Peyer's patch (tissue), 4 donors: Measurements from ENCODE around the gene SLAMF9. TPM values are rescaled to one million over a fixed set of nuclear protein-coding genes. Genes with fewer than 3 reads are reported as not detected.
A peak's percentile ranks its signal among the peaks of the same experiment; 100 is the strongest.

Experiments used
- DNase-seq, 3 donors: peaks; one replicate each; pipeline ENCODE4 v3.0.0-alpha.2; 2017 to 2019
- H3K27ac ChIP-seq, 4 donors: fragments of 200-600 bp; sonication (generic); one replicate each; pipeline ENCODE4 v1.5.1; 2016 to 2019
- H3K27me3 ChIP-seq, 2 donors: fragments of 200-600 bp; sonication (generic); one replicate each; pipeline ENCODE4 v1.5.1; 2019
- H3K36me3 ChIP-seq, 3 donors: fragments of 200-600 bp; sonication (generic); one replicate each; pipeline ENCODE4 v1.5.1; 2016 to 2019
- H3K4me1 ChIP-seq, 4 donors: fragments of 200-600 bp; sonication (generic); one replicate each; pipeline ENCODE4 v1.5.1; 2016 to 2019
- H3K4me3 ChIP-seq, 4 donors: fragments of 200-600 bp; sonication (generic); 1 replicate in 3 of 4; 2 replicates in 1 of 4; pipeline ENCODE4 v1.5.1; 2016 to 2019; ENCODE audit warnings: mild to moderate bottlenecking in 1 of 4
- H3K9me3 ChIP-seq, 4 donors: fragments of 200-600 bp; sonication (generic); one replicate each; pipeline ENCODE4 v1.5.1; 2016 to 2019; ENCODE audit warnings: mild to moderate bottlenecking in 1 of 4
- POLR2A ChIP-seq, 2 donors: fragments of 450-650 bp; IDR thresholded peaks; one replicate each; pipeline ENCODE4 v1.5.1; 2017; ENCODE audit warnings: antibody characterized with exemption in 2 of 2, mild to moderate bottlenecking in 2 of 2, moderate library complexity in 2 of 2
- total RNA-seq, 4 donors: library from RNA; depleted of rRNA; stranded (reverse); fragments of >200 nt; gene quantifications; one replicate each; pipeline ENCODE4 v1.1.0, GENCODE V29; 2016
- TF ChIP-seq, protein P1 (sequence below), 6 experiments: fragments of 450-650 bp in 4 of 6; fragments of 200-600 bp in 2 of 6; sonication (generic) in 1 of 6; IDR thresholded peaks; one replicate each; pipeline ENCODE4 v1.5.1; 2017 to 2019; ENCODE audit warnings: antibody characterized with exemption in 6 of 6, mild to moderate bottlenecking in 3 of 6, moderate library complexity in 1 of 6

The SLAMF9 gene
- total RNA-seq, 4 donors from 2014 or later, result not detected

DNA sequence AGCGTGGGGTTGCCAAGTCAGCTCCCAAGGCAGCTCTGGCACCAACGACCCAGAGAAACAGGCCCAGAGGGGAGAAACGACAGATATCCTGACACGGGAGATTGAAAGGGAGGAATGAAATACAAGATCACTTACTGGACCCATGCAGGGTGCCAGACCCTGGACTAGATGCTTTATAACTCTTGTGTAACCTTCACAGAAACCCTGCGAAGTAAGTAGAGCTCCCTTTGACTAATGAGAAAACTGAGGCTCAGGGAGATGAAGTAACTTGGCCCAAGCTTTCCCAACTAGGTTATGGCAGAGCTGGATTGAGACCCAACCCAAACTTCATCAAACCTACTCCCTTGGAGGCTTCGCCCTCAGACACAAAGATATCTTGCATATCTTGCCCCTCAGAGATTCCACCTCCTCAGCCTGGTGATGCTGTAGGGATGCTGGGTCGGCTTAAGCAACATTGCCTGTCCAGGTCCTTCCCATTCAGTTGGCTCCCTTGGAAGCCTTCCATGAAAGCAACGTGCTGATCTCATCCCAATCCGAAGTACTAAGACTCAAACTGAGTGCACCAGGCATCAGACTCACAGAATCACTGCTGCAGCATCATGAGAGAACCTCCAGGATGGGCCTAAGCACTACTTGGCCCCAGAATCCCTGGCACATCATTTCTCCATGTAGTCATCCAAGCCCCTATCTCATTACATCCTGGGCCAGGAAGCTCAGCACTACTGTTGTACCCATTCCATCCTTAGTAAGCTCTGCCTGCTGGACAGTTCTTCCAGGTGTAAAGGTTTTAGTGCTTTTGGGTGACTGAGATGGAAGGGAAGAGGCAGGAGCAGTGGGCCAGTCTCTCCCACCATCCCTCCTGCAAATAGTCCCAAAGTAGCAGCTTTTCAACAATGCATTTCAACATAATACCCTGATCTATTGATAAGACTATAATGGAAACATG is 7.5 kb downstream of the SLAMF9 start:
- Histone ChIP-seq H3K36me3 (no peaks in the 10 kb centered on the region), H3K4me3 (peak overlapping the region in 3 of 4 donors; percentile 36 to 67 (median 51)), H3K9me3 (no peaks in the 10 kb centered on the region), H3K4me1 (peaks cover 0 to 24% (median 11%) of the 10 kb centered on the region in 4 donors), H3K27me3 (no peaks in the 10 kb centered on the region), H3K27ac (peak overlapping the region in 1 of 4 donors; percentile 84)
- TF ChIP-seq, protein P1, sequence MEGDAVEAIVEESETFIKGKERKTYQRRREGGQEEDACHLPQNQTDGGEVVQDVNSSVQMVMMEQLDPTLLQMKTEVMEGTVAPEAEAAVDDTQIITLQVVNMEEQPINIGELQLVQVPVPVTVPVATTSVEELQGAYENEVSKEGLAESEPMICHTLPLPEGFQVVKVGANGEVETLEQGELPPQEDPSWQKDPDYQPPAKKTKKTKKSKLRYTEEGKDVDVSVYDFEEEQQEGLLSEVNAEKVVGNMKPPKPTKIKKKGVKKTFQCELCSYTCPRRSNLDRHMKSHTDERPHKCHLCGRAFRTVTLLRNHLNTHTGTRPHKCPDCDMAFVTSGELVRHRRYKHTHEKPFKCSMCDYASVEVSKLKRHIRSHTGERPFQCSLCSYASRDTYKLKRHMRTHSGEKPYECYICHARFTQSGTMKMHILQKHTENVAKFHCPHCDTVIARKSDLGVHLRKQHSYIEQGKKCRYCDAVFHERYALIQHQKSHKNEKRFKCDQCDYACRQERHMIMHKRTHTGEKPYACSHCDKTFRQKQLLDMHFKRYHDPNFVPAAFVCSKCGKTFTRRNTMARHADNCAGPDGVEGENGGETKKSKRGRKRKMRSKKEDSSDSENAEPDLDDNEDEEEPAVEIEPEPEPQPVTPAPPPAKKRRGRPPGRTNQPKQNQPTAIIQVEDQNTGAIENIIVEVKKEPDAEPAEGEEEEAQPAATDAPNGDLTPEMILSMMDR (IDR thresholded peaks at IDR 0.05), result no peak
- TF ChIP-seq POLR2A (IDR thresholded peaks at IDR 0.05), result no peak
- no peak for DNase-seq

- peak; percentile 73 to 88 (median 82) for DNase-seq
- TF ChIP-seq, protein P1 (IDR thresholded peaks at IDR 0.05), result peak; percentile 21 to 64 (median 48)
- peak in 1 of 2 donors; percentile 46 for TF ChIP-seq POLR2A (IDR thresholded peaks at IDR 0.05)
- no peaks in the 10 kb centered on the region for H3K27me3 ChIP-seq
- peak within 1 kb of the TSS in 3 of 4 donors; percentile 3 to 84 (median 32) for H3K27ac ChIP-seq
- H3K9me3 ChIP-seq, result no peaks in the 10 kb centered on the region
- H3K36me3 ChIP-seq, result no peaks in the 10 kb centered on the region
- peaks cover 0 to 24% (median 11%) of the 10 kb centered on the region in 4 donors for H3K4me1 ChIP-seq
- peak within 1 kb of the TSS; percentile 32 to 67 (median 44) for H3K4me3 ChIP-seq
Measured at GRCh38 chr1:159945483-159946241, 8.4 kb downstream of the SLAMF9 start, which contains the start of gene IGSF9. Gene IGSF9, minus strand, starts transcription at chr1:159945613. Its CDS starts 2,159 bp downstream, at chr1:159943454.

GRCh38 chr1:159944623-159945455 is 9.2 kb downstream of the SLAMF9 start:
- H3K27me3 ChIP-seq, result no peaks in the 10 kb centered on the region
- peak; percentile 55 to 71 for TF ChIP-seq POLR2A (IDR thresholded peaks at IDR 0.05)
- TF ChIP-seq, protein P1 (IDR thresholded peaks at IDR 0.05), result no peak
- H3K4me3 ChIP-seq, result peak overlapping the region; percentile 32 to 67 (median 44)
- peak in 2 of 3 donors; percentile 72 for DNase-seq
- no peaks in the 10 kb centered on the region for H3K9me3 ChIP-seq
- no peaks in the 10 kb centered on the region for H3K36me3 ChIP-seq
- H3K27ac ChIP-seq, result peak overlapping the region in 2 of 4 donors; percentile 32 to 84
- peaks cover 0 to 24% (median 11%) of the 10 kb centered on the region in 4 donors for H3K4me1 ChIP-seq

GRCh38 chr1:159943908-159944622 is 10.0 kb downstream of the SLAMF9 start:
- peak overlapping the region in 1 of 4 donors; percentile 84 for H3K27ac ChIP-seq
- H3K4me3 ChIP-seq, result peak overlapping the region in 1 of 4 donors; percentile 67
- no peak for TF ChIP-seq POLR2A (IDR thresholded peaks at IDR 0.05)
- TF ChIP-seq, protein P1 (IDR thresholded peaks at IDR 0.05), result no peak
- peaks cover 0 to 29% (median 11%) of the 10 kb centered on the region in 4 donors for H3K4me1 ChIP-seq
- DNase-seq, result peak in 1 of 3 donors; percentile 46
- no peaks in the 10 kb centered on the region for H3K36me3 ChIP-seq
- no peaks in the 10 kb centered on the region for H3K27me3 ChIP-seq
- no peaks in the 10 kb centered on the region for H3K9me3 ChIP-seq
